Epithelial cell of proximal tubule (primary cell): ENCODE results near the gene RARG. TPM values are rescaled to one million over a fixed set of nuclear protein-coding genes. Genes with fewer than 3 reads are reported as not detected.

ENCODE experiments used
- DNase-seq: peaks from one replicate; pipeline ENCODE4 v3.0.0-alpha.2; 2011; ENCODE audit warnings: low read depth
- H3K4me3 ChIP-seq: 2 replicates; pipeline ENCODE4 v1.5.1; 2011; ENCODE audit warnings: low read depth, mild to moderate bottlenecking, low read length
- CTCF ChIP-seq: conservative IDR thresholded peaks from 2 replicates; pipeline ENCODE4 v1.5.1; 2012; ENCODE audit warnings: low read depth, mild to moderate bottlenecking, low read length
- total RNA-seq: library from RNA; depleted of rRNA; stranded (reverse); fragments of >200 nt; gene quantifications from 2 replicates; pipeline ENCODE4 v1.2.3, GENCODE V29; 2015

The RARG gene
- total RNA-seq, 1 donor from 2014 or later = 4.2 TPM

DNA sequence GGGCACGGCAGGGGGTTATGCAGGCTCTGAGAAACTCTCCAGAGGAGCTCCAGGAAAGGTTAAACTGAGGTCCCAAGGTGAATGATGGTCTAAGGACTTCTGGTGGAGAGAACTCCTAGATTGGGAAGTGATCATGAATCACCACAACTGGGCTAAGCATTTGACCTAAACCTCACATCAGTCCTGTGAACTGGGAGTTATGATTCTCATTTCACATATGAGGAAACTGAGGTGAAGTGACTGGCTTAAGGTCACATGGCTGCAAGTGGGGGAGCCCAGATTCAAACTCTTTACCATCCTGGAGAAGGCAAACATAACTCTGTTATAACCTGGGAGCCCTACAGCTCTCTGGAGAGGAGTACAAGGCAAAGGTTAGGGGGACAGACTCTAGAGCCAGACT is 4.2 kb downstream of the RARG start:
- no peak for TF ChIP-seq CTCF
- H3K4me3 ChIP-seq = no peak overlapping the region
- no peak for DNase-seq

- H3K4me3 ChIP-seq = no peak overlapping the region
- TF ChIP-seq CTCF = no peak
- DNase-seq = no peak
Observed at GRCh38 chr12:53227341-53227740, 4.7 kb downstream of the RARG start.

GRCh38 chr12:53226815-53227214 is 5.2 kb downstream of the RARG start:
- no peak for TF ChIP-seq CTCF
- no peak overlapping the region for H3K4me3 ChIP-seq
- DNase-seq = no peak

DNA sequence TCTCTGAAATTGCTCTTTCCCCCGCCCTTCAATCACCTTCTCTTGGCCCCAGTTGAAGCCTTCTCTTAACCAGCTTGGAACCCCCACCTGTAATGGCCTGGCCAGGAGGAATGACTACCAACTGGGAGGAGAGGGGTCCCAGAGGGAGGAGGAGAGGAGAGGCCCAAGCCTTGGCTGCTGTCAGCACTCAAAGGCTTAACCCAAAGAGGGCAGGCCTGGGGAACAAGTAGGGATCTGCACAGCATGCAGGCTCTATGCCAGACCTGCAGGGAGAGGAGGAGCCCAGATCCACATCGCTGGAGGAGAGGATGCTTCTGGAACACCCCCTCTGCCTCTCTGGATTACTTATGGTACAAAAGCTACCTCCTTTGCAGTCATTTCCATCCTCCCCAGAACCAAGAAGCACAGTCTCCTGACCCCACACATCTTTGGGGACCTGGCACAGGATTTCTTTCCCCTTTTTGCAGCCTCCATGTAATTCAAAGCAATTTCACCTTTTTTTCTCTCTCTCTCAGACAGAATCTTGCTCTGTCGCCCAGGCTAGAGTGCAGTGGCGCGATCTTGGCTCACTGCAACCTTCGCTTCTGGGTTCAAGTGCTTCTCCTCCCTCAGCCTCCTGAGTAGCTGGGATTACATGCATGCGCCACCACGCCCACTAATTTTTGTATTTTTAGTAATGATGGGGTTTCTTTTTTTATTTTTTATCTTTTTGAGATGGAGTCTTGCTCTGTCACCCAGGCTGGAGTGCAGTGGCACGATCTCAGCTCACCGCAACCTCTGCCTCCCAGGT is 6.2 kb downstream of the RARG start:
- no peak for DNase-seq
- no peak for TF ChIP-seq CTCF
- H3K4me3 ChIP-seq = no peak overlapping the region

DNA sequence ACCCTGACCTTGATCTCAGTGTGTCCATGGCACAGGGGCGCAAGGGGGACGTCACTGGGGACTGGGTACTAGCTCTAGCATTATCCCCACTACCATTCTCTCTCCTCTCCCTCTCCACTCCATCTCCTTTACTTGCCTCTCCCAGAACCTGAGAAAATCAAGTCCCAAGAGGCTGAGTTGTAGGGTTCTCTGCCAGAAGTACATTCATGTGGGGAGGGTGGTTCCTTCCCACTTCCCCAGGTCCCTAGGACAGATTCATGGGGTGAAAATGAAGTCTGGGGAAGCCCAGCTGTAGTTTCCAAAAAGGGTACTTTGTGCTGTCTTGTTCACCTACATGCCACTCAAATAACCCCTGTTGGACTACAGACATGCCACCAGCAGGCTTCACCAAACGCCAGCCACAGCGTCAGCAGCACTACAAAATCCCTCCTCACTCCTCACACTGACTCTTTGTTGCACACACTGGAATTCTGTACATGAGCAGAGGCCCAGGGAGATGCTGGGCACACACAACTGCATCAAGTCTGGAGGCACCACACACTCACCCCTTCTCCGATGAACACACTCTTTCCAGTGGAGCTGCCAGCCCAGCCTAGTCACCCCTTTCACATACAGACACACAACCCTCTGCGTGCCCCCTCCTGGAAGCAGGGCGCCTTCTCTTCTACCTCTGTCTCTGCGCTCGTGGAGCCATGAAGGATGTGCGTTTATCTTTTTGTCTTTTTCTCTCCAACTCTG is 6.9 kb downstream of the RARG start:
- no peak for DNase-seq
- no peak for TF ChIP-seq CTCF
- H3K4me3 ChIP-seq = no peak overlapping the region

DNA sequence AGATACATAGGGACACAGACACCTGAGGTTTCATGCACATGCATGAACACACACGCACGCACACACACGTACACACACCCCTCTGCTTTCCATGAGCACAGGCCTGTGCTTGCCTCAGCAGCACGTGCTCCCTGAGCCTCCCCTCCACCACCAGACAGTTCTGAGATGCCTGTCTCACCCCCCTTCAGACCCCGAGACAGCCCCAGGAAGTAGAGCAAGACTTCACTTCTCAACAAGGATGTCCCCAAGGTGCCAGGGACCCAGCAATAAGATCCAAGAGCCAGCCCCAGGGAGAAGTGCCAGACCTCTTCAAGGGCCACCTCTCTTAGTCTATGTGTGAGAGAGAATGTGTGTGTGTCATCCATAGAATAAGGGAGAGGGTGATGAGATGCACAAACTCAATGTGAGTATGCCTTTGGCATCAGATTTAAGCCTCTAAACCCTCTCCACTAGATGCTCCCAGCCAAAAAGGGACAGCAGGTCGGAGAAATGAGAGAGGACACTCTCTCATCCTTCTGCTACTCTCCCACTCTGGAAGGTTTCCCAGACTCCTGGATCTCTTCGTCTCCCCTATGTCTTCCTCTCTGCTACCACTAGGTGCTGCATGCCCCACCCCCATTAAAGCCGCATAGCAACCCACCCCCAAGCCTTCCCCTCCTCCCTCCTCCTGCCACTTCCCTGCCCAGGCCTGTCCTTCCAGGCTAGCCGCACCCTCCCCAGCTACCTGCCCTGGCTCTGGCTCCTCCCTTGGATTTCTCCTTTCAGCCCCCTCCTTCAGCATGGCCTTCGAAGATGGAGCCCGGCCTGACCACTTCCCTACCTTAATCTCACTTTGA is 7.7 kb downstream of the RARG start:
- peak; percentile 8 for TF ChIP-seq CTCF
- H3K4me3 ChIP-seq = no peak overlapping the region
- DNase-seq = no peak
